ENCODE results near the gene KCNT2.

GRCh38 chr1:196399713-196400112 is 208.5 kb downstream of the KCNT2 start:
- TF ChIP-seq, protein P1, sequence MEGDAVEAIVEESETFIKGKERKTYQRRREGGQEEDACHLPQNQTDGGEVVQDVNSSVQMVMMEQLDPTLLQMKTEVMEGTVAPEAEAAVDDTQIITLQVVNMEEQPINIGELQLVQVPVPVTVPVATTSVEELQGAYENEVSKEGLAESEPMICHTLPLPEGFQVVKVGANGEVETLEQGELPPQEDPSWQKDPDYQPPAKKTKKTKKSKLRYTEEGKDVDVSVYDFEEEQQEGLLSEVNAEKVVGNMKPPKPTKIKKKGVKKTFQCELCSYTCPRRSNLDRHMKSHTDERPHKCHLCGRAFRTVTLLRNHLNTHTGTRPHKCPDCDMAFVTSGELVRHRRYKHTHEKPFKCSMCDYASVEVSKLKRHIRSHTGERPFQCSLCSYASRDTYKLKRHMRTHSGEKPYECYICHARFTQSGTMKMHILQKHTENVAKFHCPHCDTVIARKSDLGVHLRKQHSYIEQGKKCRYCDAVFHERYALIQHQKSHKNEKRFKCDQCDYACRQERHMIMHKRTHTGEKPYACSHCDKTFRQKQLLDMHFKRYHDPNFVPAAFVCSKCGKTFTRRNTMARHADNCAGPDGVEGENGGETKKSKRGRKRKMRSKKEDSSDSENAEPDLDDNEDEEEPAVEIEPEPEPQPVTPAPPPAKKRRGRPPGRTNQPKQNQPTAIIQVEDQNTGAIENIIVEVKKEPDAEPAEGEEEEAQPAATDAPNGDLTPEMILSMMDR (IDR thresholded peaks at IDR 0.05) = no peak
- TF ChIP-seq PBX3 (IDR thresholded peaks at IDR 0.05) (no peak), RAD21 (IDR thresholded peaks at IDR 0.05; ENCODE audit: low read length) (no peak), EZH2phosphoT487 (IDR thresholded peaks at IDR 0.05; ENCODE audit: borderline replicate concordance, low read depth) (no peak), POLR2AphosphoS5 (IDR thresholded peaks at IDR 0.05; ENCODE audit: low read depth, low read length) (no peak)
